Upper lobe of left lung (tissue), 4 donors: ENCODE data around the gene NQO1.
"Not testable (repeated sequence)": the region's sequence is repeated elsewhere in the genome, so short reads cannot be mapped to it uniquely, and the experiment has no call there.

Source experiments
- EP300 ChIP-seq, 4 donors: sonication (generic); formaldehyde crosslinking; IDR thresholded peaks; one replicate each; pipeline ENCODE4 v1.5.1; 2017; ENCODE audit warnings: antibody characterized with exemption in 4 of 4, control low read depth in 2 of 4
- POLR2A ChIP-seq, 4 donors: fragments of 450-650 bp; IDR thresholded peaks; one replicate each; pipeline ENCODE4 v1.5.1; 2016 to 2017; ENCODE audit warnings: antibody characterized with exemption in 4 of 4, mild to moderate bottlenecking in 2 of 4
- POLR2AphosphoS5 ChIP-seq, 2 donors: sonication (generic); formaldehyde crosslinking; IDR thresholded peaks; one replicate each; pipeline ENCODE4 v1.5.1; 2017; ENCODE audit warnings: antibody characterized with exemption in 2 of 2
- TF ChIP-seq, protein P1 (sequence below), 6 experiments: fragments of 450-650 bp in 4 of 6; fragments of 200-600 bp in 2 of 6; sonication (generic) in 2 of 6; IDR thresholded peaks; one replicate each; pipeline ENCODE4 v1.5.1; 2016 to 2019; ENCODE audit warnings: antibody characterized with exemption in 6 of 6

DNA sequence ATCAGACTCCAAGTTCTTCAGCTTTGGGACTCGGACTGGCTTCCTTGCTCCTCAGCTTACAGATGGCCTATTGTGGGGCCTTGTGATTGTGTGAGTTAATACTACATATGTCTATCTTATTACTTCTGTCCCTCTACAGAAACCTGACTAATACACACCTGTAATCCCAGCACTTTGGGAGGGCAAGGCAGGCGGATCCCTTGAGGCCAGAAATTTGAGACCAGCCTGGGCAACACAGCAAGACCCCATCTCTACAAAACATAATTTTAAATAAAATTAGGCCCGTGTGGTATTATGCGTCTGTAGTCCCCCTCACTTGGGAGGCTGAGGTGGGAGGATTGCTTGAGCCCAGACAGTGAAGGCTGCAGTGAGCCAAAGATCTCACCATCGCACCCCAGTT lies 4.9 kb upstream of the NQO1 start:
- TF ChIP-seq POLR2A, POLR2AphosphoS5, EP300 (IDR thresholded peaks at IDR 0.05): not testable (repeated sequence)
- TF ChIP-seq, protein P1, sequence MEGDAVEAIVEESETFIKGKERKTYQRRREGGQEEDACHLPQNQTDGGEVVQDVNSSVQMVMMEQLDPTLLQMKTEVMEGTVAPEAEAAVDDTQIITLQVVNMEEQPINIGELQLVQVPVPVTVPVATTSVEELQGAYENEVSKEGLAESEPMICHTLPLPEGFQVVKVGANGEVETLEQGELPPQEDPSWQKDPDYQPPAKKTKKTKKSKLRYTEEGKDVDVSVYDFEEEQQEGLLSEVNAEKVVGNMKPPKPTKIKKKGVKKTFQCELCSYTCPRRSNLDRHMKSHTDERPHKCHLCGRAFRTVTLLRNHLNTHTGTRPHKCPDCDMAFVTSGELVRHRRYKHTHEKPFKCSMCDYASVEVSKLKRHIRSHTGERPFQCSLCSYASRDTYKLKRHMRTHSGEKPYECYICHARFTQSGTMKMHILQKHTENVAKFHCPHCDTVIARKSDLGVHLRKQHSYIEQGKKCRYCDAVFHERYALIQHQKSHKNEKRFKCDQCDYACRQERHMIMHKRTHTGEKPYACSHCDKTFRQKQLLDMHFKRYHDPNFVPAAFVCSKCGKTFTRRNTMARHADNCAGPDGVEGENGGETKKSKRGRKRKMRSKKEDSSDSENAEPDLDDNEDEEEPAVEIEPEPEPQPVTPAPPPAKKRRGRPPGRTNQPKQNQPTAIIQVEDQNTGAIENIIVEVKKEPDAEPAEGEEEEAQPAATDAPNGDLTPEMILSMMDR (IDR thresholded peaks at IDR 0.05): not testable (repeated sequence)
